ENCODE data around the gene MT1M.

MT1M gene

DNA sequence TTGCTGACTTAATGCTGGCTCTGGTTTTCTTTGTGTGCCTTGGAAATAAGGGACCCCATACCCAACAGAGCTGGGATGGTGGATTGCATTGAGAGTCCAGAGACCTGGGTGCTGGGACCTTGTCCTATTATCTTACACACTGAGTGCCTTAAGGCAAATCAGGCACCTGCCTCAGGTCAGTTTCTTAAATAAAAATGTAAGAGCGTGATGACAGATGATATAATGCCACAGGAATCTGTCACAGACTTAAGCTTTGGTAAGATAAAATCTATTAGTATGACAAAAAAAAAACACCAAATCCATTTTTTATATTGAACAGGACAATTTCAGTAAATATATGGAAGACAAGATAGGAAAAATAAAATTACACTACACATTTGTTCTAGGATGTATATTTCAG lies 7.6 kb downstream of the MT1M start:
- Histone ChIP-seq H2AFZ (ENCODE audit: low read length) (no peak overlapping the region), H4K20me1 (ENCODE audit: insufficient read depth, low read length) (no peaks in the 10 kb centered on the region), H3K27ac (ENCODE audit: low read depth, low read length, poor library complexity, severe bottlenecking) (no peak overlapping the region), H3K4me3 (ENCODE audit: low read depth, low read length, poor library complexity, severe bottlenecking) (no peak overlapping the region), H3K9me2 (ENCODE audit: low read depth, low read length) (no peaks in the 10 kb centered on the region), H3K4me1 (ENCODE audit: insufficient read depth, low read length, severe bottlenecking) (peaks cover 6% of the 10 kb centered on the region), H3K79me2 (ENCODE audit: insufficient read depth, low read length) (no peaks in the 10 kb centered on the region), H3F3A (ENCODE audit: insufficient read depth, low read length) (no peaks in the 10 kb centered on the region), H3K9ac (ENCODE audit: low read length) (no peak overlapping the region), H3K27me3 (ENCODE audit: insufficient read depth, low read length) (no peaks in the 10 kb centered on the region; the same call in 1 of the 2 replicates), H3K36me3 (ENCODE audit: insufficient read depth, low read length) (no peaks in the 10 kb centered on the region), H3K4me2 (ENCODE audit: low read length) (no peak overlapping the region), H3K9me3 (ENCODE audit: low read length) (no peaks in the 10 kb centered on the region)
- TF ChIP-seq, protein P1, sequence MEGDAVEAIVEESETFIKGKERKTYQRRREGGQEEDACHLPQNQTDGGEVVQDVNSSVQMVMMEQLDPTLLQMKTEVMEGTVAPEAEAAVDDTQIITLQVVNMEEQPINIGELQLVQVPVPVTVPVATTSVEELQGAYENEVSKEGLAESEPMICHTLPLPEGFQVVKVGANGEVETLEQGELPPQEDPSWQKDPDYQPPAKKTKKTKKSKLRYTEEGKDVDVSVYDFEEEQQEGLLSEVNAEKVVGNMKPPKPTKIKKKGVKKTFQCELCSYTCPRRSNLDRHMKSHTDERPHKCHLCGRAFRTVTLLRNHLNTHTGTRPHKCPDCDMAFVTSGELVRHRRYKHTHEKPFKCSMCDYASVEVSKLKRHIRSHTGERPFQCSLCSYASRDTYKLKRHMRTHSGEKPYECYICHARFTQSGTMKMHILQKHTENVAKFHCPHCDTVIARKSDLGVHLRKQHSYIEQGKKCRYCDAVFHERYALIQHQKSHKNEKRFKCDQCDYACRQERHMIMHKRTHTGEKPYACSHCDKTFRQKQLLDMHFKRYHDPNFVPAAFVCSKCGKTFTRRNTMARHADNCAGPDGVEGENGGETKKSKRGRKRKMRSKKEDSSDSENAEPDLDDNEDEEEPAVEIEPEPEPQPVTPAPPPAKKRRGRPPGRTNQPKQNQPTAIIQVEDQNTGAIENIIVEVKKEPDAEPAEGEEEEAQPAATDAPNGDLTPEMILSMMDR (IDR thresholded peaks at IDR 0.05; ENCODE audit: low read length): no peak
- TF ChIP-seq EZH2 (IDR thresholded peaks at IDR 0.05; ENCODE audit: borderline replicate concordance, low read length): no peak

DNA sequence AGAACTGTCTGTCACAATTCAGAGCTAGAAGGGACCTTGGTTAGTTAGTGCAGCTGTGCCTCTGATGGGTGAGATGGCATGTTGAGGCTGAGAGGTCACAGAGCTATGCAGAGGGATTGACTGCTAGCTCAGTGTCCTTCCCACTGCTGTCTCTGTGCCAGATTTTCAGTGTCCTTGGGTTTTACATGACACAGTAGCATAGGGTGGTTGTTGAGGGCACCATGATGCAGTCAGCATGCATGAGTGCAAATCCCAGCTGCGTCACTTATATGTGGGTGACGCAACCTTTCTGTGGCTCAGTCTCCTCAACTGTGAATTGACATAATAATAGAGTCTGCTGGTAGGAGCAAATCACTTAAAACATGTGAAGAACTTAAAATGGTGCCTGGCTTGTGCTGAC lies 8.7 kb downstream of the MT1M start:
- Histone ChIP-seq H3K4me1 (ENCODE audit: insufficient read depth, low read length, severe bottlenecking) (peaks cover 6% of the 10 kb centered on the region), H3K36me3 (ENCODE audit: insufficient read depth, low read length) (no peaks in the 10 kb centered on the region), H3K4me2 (ENCODE audit: low read length) (no peak overlapping the region), H3K9me2 (ENCODE audit: low read depth, low read length) (no peaks in the 10 kb centered on the region), H3K9me3 (ENCODE audit: low read length) (no peaks in the 10 kb centered on the region), H3K27me3 (ENCODE audit: insufficient read depth, low read length) (no peaks in the 10 kb centered on the region; the same call in 1 of the 2 replicates), H3K4me3 (ENCODE audit: low read depth, low read length, poor library complexity, severe bottlenecking) (no peak overlapping the region), H3K27ac (ENCODE audit: low read depth, low read length, poor library complexity, severe bottlenecking) (no peak overlapping the region), H3F3A (ENCODE audit: insufficient read depth, low read length) (no peaks in the 10 kb centered on the region), H3K79me2 (ENCODE audit: insufficient read depth, low read length) (no peaks in the 10 kb centered on the region), H3K9ac (ENCODE audit: low read length) (no peak overlapping the region), H2AFZ (ENCODE audit: low read length) (no peak overlapping the region), H4K20me1 (ENCODE audit: insufficient read depth, low read length) (no peaks in the 10 kb centered on the region)
- no peak for TF ChIP-seq EZH2 (IDR thresholded peaks at IDR 0.05; ENCODE audit: borderline replicate concordance, low read length)
- TF ChIP-seq, protein P1 (IDR thresholded peaks at IDR 0.05; ENCODE audit: low read length): no peak

- peak overlapping the region; percentile 35 for H3K4me3 ChIP-seq (ENCODE audit: low read depth, low read length, poor library complexity, severe bottlenecking)
- H3K27me3 ChIP-seq (ENCODE audit: insufficient read depth, low read length): no peaks in the 10 kb centered on the region; the same call in 1 of the 2 replicates
- peaks cover 6% of the 10 kb centered on the region for H3K4me1 ChIP-seq (ENCODE audit: insufficient read depth, low read length, severe bottlenecking)
- H4K20me1 ChIP-seq (ENCODE audit: insufficient read depth, low read length): no peaks in the 10 kb centered on the region
- H3F3A ChIP-seq (ENCODE audit: insufficient read depth, low read length): no peaks in the 10 kb centered on the region
- no peaks in the 10 kb centered on the region for H3K9me3 ChIP-seq (ENCODE audit: low read length)
- no peaks in the 10 kb centered on the region for H3K9me2 ChIP-seq (ENCODE audit: low read depth, low read length)
- H3K27ac ChIP-seq (ENCODE audit: low read depth, low read length, poor library complexity, severe bottlenecking): no peak overlapping the region
- no peaks in the 10 kb centered on the region for H3K36me3 ChIP-seq (ENCODE audit: insufficient read depth, low read length)
- no peaks in the 10 kb centered on the region for H3K79me2 ChIP-seq (ENCODE audit: insufficient read depth, low read length)
- TF ChIP-seq, protein P1 (IDR thresholded peaks at IDR 0.05; ENCODE audit: low read length): peak; percentile 25; the same call in 1 of the 2 replicates
- no peak for TF ChIP-seq EZH2 (IDR thresholded peaks at IDR 0.05; ENCODE audit: borderline replicate concordance, low read length)
- H3K9ac ChIP-seq (ENCODE audit: low read length): no peak overlapping the region; the same call in 1 of the 2 replicates
- no peak overlapping the region for H2AFZ ChIP-seq (ENCODE audit: low read length)
- peak overlapping the region; percentile 55 for H3K4me2 ChIP-seq (ENCODE audit: low read length)
These were observed 10.8 kb downstream of the MT1M start for GRCh38 chr16:56643080-56643778.
